ENCODE measurements around the gene YBX2.
A peak's percentile ranks its signal among the peaks of the same experiment; 100 is the strongest.
"Not testable (repeated sequence)": the region's sequence is repeated elsewhere in the genome, so short reads cannot be mapped to it uniquely, and the experiment has no call there.

YBX2 gene

GRCh38 chr17:7253082-7253481, 41.4 kb downstream of the YBX2 start:
- Mint-ChIP-seq H3K27ac (peak overlapping the region; percentile 100), H3K4me3 (peak overlapping the region; percentile 92), H3K4me1 (peaks cover 51% of the 10 kb centered on the region), H3K9me3 (no peaks in the 10 kb centered on the region), H3K36me3 (peaks cover 89% of the 10 kb centered on the region)
- DNase-seq (ENCODE audit: low spot score in 2 of 2) (no peak), ATAC-seq (no peak)

GRCh38 chr17:7252176-7253043, 42.0 kb downstream of the YBX2 start, which contains the start of gene ELP5:
ELP5 (plus strand) TSS chr17:7252215; CDS start chr17:7252551, 336 bp downstream.
- peak within 1 kb of the TSS; percentile 92 for H3K4me3 Mint-ChIP-seq
- H3K27ac Mint-ChIP-seq: peak within 1 kb of the TSS; percentile 100
- peaks cover 51% of the 10 kb centered on the region for H3K4me1 Mint-ChIP-seq
- H3K9me3 Mint-ChIP-seq: no peaks in the 10 kb centered on the region
- DNase-seq (ENCODE audit: low spot score in 2 of 2) (peak; percentile 83 to 95), ATAC-seq (peak; percentile 81)
- peaks cover 87% of the 10 kb centered on the region for H3K36me3 Mint-ChIP-seq

DNA sequence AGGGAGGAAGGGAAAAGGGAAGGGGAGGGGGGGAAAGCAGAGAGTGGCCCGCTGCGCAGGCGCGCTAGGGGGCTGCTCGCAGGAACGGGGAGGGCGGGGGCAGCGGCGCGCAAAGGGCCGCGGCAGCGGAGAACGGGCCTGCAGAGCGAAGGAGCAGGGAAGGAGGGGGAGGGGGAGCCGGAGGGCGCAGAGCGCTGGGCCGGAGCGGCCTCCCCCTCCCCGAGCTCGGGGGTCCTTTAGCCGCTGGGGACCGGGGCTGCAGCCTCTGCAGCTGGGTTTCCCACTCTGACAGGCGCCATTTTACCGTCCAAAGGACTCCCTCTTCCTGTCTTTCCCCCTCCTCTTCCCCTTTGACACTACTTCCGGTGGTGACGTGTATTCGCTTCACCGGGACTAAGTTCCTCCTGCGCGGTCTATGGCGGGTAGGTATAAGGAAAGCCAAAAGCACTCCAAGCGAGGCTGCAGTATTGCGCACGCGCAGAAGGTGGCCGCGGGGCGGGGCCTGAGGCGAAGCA, 42.7 kb downstream of the YBX2 start, which contains the start of gene CTDNEP1:
TSS of gene CTDNEP1 (minus strand) at position 74 of the 515 bp plus-strand sequence. CDS start 438 bp downstream, outside the sequence.
- ATAC-seq: peak; percentile 97
- Mint-ChIP-seq H3K36me3 (peaks cover 86% of the 10 kb centered on the region), H3K9me3 (no peaks in the 10 kb centered on the region), H3K4me1 (peaks cover 50% of the 10 kb centered on the region), H3K4me3 (peak within 1 kb of the TSS; percentile 92), H3K27ac (peak within 1 kb of the TSS; percentile 100)
- DNase-seq (ENCODE audit: low spot score in 2 of 2): peak; percentile 100

GRCh38 chr17:7250695-7251627, 43.5 kb downstream of the YBX2 start:
- Mint-ChIP-seq H3K36me3 (peaks cover 86% of the 10 kb centered on the region), H3K4me3 (peak overlapping the region; percentile 92), H3K27ac (peak overlapping the region; percentile 100), H3K9me3 (no peaks in the 10 kb centered on the region), H3K4me1 (peaks cover 52% of the 10 kb centered on the region)
- peak; percentile 11 for ATAC-seq
- DNase-seq (ENCODE audit: low spot score in 2 of 2): no peak

GRCh38 chr17:7249830-7250229, 44.6 kb downstream of the YBX2 start:
- H3K4me1 Mint-ChIP-seq: peaks cover 53% of the 10 kb centered on the region
- H3K9me3 Mint-ChIP-seq: no peaks in the 10 kb centered on the region
- peak overlapping the region; percentile 100 for H3K27ac Mint-ChIP-seq
- peak overlapping the region; percentile 92 for H3K4me3 Mint-ChIP-seq
- H3K36me3 Mint-ChIP-seq: peaks cover 86% of the 10 kb centered on the region
- ATAC-seq (no peak), DNase-seq (ENCODE audit: low spot score in 2 of 2) (no peak)

- Mint-ChIP-seq H3K36me3 (peaks cover 86% of the 10 kb centered on the region), H3K9me3 (no peaks in the 10 kb centered on the region), H3K4me1 (peaks cover 53% of the 10 kb centered on the region), H3K4me3 (peak overlapping the region; percentile 92), H3K27ac (peak overlapping the region; percentile 100)
- ATAC-seq (no peak), DNase-seq (ENCODE audit: low spot score in 2 of 2) (no peak)
Measured at GRCh38 chr17:7249214-7249613, 45.2 kb downstream of the YBX2 start.

DNA sequence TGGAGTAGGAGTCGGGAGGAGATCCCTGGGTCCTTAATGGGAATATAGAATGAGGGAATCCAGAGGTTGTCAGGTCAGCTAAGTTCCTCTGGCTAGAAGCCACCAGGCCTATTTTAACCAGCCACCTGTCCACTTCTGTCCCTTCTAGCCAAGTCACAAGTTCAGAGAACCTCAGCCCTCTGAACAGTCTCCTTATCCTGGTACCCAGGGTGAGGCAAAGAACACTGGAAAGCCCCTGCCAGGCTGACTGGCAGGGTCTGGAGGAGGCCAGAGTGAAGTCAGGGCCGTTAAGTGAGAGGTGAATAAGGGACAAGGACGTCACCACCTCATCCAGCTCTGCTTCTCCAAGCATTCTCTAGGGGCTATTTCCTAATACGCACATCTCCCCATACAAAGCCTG, 45.6 kb downstream of the YBX2 start:
- ATAC-seq (no peak), DNase-seq (ENCODE audit: low spot score in 2 of 2) (no peak)
- Mint-ChIP-seq H3K27ac (peak overlapping the region; percentile 100), H3K4me1 (peaks cover 53% of the 10 kb centered on the region), H3K36me3 (peaks cover 86% of the 10 kb centered on the region), H3K4me3 (peak overlapping the region; percentile 92), H3K9me3 (no peaks in the 10 kb centered on the region)

- H3K9me3 Mint-ChIP-seq: no peaks in the 10 kb centered on the region
- ATAC-seq: no peak
- peak overlapping the region; percentile 63 for H3K27ac Mint-ChIP-seq
- no peak for DNase-seq (ENCODE audit: low spot score in 2 of 2)
- no peak overlapping the region for H3K4me3 Mint-ChIP-seq
- H3K36me3 Mint-ChIP-seq: peaks cover 86% of the 10 kb centered on the region
- H3K4me1 Mint-ChIP-seq: peaks cover 56% of the 10 kb centered on the region
Measured at GRCh38 chr17:7246779-7247178, 47.7 kb downstream of the YBX2 start.

DNA sequence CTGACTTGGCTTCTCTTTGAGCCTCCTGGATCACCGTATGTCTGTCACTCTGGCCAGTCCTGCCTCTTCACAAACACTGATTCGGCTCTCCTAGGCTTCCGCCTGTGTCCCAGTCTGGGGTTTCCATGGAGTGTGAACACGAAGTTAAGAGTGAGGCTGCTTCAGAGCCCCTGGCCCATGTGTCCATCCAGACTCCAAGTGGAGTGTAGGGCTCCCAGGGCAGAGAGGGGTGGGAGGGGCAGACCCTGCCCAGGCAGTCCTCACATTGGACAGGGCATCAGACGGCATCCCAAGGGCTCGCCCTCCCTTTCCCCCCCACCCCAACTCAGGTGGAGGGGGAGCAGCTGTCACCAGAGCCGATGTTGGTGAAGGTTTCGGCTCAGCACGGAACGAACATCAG, 50.6 kb downstream of the YBX2 start:
- ATAC-seq; DNase-seq (ENCODE audit: low spot score in 2 of 2); H3K9me3 Mint-ChIP-seq: not testable (repeated sequence)
- Mint-ChIP-seq H3K27ac (peak overlapping the region; percentile 99), H3K36me3 (peaks cover 94% of the 10 kb centered on the region), H3K4me3 (peak overlapping the region; percentile 99), H3K4me1 (peaks cover 59% of the 10 kb centered on the region)

DNA sequence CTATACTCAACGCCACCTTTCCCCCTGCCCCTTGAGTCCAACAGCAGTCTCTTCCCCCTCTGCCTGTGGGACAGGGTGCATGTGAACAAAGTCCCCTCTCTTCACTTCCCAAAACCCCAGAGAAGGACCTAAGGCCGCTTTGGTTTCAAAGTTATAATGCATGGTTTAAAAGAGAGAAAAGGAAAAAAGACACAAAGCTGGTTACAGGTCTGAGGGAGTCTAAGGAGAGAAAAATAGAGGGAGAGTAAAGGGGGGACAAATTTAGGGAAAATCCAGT, 51.0 kb downstream of the YBX2 start:
- Mint-ChIP-seq H3K9me3 (no peaks in the 10 kb centered on the region), H3K4me3 (peak overlapping the region; percentile 99), H3K4me1 (peaks cover 55% of the 10 kb centered on the region), H3K27ac (peak overlapping the region; percentile 99), H3K36me3 (peaks cover 95% of the 10 kb centered on the region)
- DNase-seq (ENCODE audit: low spot score in 2 of 2) (no peak), ATAC-seq (no peak)

DNA sequence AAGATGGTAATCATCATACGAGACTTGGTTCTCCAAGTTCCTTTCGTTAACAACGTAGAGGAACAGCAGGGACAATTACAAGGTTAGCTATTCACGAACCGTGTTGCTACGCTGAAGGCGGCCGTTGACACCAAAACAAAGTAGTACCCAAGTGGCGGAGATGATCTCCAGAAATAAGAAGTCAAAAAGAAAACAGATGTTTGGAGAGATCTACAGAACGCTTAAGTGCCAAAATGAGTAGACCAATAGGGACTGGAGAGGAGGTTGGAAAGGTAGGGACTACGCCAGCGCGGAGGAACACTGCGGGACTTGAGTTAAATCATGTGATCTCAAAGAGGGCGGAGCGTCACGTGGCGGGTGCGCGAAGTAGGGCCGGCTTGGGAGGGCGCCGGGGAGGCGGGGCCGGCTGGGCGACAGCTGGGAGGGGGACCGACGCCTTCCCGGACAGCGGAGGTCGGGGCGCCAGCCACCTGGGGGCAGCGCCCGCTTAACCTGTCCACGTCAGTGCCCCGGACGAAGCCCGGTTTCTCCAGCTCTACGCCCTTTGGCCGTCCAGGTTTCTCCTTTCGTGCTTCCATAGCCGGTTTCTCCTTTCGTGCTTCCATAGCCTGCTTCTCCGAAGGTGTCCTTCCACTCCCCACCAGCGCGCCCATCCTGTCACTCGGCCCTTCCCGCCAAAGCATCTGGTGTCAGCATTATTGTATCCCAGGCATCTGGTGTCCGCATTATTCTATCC, 51.6 kb downstream of the YBX2 start:
- H3K4me1 Mint-ChIP-seq: peaks cover 54% of the 10 kb centered on the region
- DNase-seq (ENCODE audit: low spot score in 2 of 2) (peak; percentile 88 to 97), ATAC-seq (peak; percentile 68)
- peak overlapping the region; percentile 99 for H3K27ac Mint-ChIP-seq
- peak overlapping the region; percentile 99 for H3K4me3 Mint-ChIP-seq
- H3K9me3 Mint-ChIP-seq: no peaks in the 10 kb centered on the region
- peaks cover 94% of the 10 kb centered on the region for H3K36me3 Mint-ChIP-seq

GRCh38 chr17:7241783-7242716, 52.4 kb downstream of the YBX2 start, which contains the start of gene GABARAP:
GABARAP (minus strand) TSS chr17:7242449; CDS start chr17:7242330, 119 bp downstream.
- peak; percentile 59 for ATAC-seq
- Mint-ChIP-seq H3K9me3 (no peaks in the 10 kb centered on the region), H3K4me3 (peak within 1 kb of the TSS; percentile 99), H3K4me1 (peaks cover 59% of the 10 kb centered on the region), H3K36me3 (peaks cover 96% of the 10 kb centered on the region), H3K27ac (peak within 1 kb of the TSS; percentile 99)
- DNase-seq (ENCODE audit: low spot score in 2 of 2): peak; percentile 87 to 97

DNA sequence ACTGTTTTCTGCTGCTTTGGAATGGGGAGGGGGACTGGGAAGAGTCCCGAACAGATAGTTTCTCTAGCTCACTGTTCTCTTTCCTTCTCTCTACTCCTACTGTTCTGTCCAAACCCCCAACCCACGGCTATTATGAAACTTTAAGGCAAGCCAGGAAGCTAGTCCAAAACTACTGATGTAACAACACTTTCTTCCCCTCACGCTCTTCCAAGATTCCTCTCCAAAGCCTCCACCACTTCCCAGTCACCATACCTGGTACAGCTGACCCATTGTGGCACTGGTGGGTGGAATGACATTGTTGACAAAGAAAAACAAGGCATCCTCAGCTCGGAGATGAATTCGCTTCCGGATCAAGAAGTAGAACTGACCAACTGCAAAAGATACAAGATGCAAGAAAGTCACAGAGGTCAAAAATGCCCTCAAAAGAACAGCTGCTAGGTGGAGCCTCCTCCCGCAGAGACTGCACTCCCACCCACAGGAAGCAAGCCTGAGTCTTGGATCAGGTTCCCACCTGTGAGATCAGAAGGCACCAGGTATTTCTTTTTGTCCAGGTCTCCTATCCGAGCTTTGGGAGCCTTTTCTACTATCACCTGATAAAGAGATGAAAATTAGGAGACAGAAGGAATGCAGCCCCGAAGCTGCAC, 53.2 kb downstream of the YBX2 start:
- DNase-seq (ENCODE audit: low spot score in 2 of 2): no peak
- peak overlapping the region; percentile 99 for H3K27ac Mint-ChIP-seq
- H3K4me3 Mint-ChIP-seq: peak overlapping the region; percentile 99
- no peaks in the 10 kb centered on the region for H3K9me3 Mint-ChIP-seq
- H3K36me3 Mint-ChIP-seq: peaks cover 96% of the 10 kb centered on the region
- ATAC-seq: no peak
- H3K4me1 Mint-ChIP-seq: peaks cover 61% of the 10 kb centered on the region
